CD14-positive monocyte (primary cell): ENCODE results near the gene MRPL36. TPM values are rescaled to one million over a fixed set of nuclear protein-coding genes. Genes with fewer than 3 reads are reported as not detected.

Experiments
- DNase-seq, 3 donors: peaks; one replicate each; pipeline ENCODE4 v3.0.0-alpha.2; 2011 to 2022
- H2AFZ ChIP-seq: 2 replicates; pipeline ENCODE4 v1.6.0; 2012; ENCODE audit warnings: mild to moderate bottlenecking, low read depth, low read length, inconsistent platforms; ENCODE audit not compliant: insufficient read depth, poor library complexity, severe bottlenecking
- H3K27ac ChIP-seq, 2 donors: 1 replicate in 1 of 2; 2 replicates in 1 of 2; pipeline ENCODE4 v1.5.1; 2012 to 2013; ENCODE audit warnings: low read length in 2 of 2, control low read depth in 1 of 2, inconsistent platforms in 1 of 2, low read depth in 1 of 2, mild to moderate bottlenecking in 1 of 2
- H3K27me3 ChIP-seq, 2 donors: one replicate each; pipeline versions ENCODE4 v1.6.0 to v1.6.1; 2011 to 2013; ENCODE audit warnings: low read length in 2 of 2; ENCODE audit not compliant: control insufficient read depth in 2 of 2, insufficient read depth in 2 of 2
- H3K36me3 ChIP-seq, 2 donors: replicated peaks in 1 of 2; 1 replicate in 1 of 2; 2 replicates in 1 of 2; pipeline versions ENCODE4 v1.5.1 to v1.6.1; 2012 to 2013; ENCODE audit warnings: low read length in 2 of 2, control low read depth in 1 of 2, inconsistent platforms in 1 of 2, mild to moderate bottlenecking in 1 of 2; ENCODE audit not compliant: insufficient read depth in 2 of 2, control insufficient read depth in 1 of 2
- H3K4me1 ChIP-seq, 2 donors: 1 replicate in 1 of 2; 2 replicates in 1 of 2; pipeline versions ENCODE4 v1.5.1 to v1.6.1; 2012 to 2013; ENCODE audit warnings: low read length in 2 of 2, control low read depth in 1 of 2, inconsistent platforms in 1 of 2, mild to moderate bottlenecking in 1 of 2, moderate library complexity in 1 of 2; ENCODE audit not compliant: insufficient read depth in 2 of 2, control insufficient read depth in 1 of 2
- H3K4me2 ChIP-seq: replicated peaks from 2 replicates; pipeline ENCODE3; 2012; ENCODE audit warnings: low read length, moderate library complexity, mild to moderate bottlenecking; ENCODE audit not compliant: poor library complexity, severe bottlenecking; ENCODE audit errors: extremely low read depth
- H3K4me3 ChIP-seq, 3 experiments: fragments of 200-600 bp in 1 of 3; sonication (generic) in 1 of 3; replicated peaks in 1 of 3; 1 replicate in 2 of 3; 2 replicates in 1 of 3; pipeline ENCODE4 v1.5.1; 2011 to 2013; ENCODE audit warnings: low read length in 3 of 3, mild to moderate bottlenecking in 3 of 3, control low read depth in 2 of 3, low read depth in 2 of 3, inconsistent platforms in 1 of 3, moderate library complexity in 1 of 3
- H3K79me2 ChIP-seq: 2 replicates; pipeline ENCODE4 v1.6.0; 2012; ENCODE audit warnings: mild to moderate bottlenecking, control low read depth, inconsistent platforms, low read length, moderate library complexity; ENCODE audit not compliant: insufficient read depth
- H3K9ac ChIP-seq: 2 replicates; pipeline ENCODE4 v1.6.0; 2017; ENCODE audit warnings: low read length, mild to moderate bottlenecking; ENCODE audit not compliant: insufficient read depth, poor library complexity, severe bottlenecking
- H3K9me3 ChIP-seq, 2 donors: replicated peaks in 1 of 2; 1 replicate in 1 of 2; 2 replicates in 1 of 2; pipeline versions ENCODE4 v1.5.1 to v1.6.1; 2012 to 2013; ENCODE audit warnings: low read length in 2 of 2, control low read depth in 1 of 2; ENCODE audit not compliant: control insufficient read depth in 1 of 2, insufficient read depth in 1 of 2
- H4K20me1 ChIP-seq: 2 replicates; pipeline ENCODE4 v1.6.0; 2012; ENCODE audit warnings: mild to moderate bottlenecking, low read length, control low read depth, moderate library complexity; ENCODE audit not compliant: insufficient read depth
- H3K27ac Mint-ChIP-seq, 7 donors: one replicate each; pipeline ENCODE4 v1.8.0; 2020; ENCODE audit warnings: mild to moderate bottlenecking in 7 of 7, mixed read lengths in 7 of 7, moderate library complexity in 6 of 7, inconsistent platforms in 2 of 7
- H3K27me3 Mint-ChIP-seq, 3 donors: one replicate each; pipeline ENCODE4 v1.8.0; 2021 to 2022; ENCODE audit warnings: low read depth in 3 of 3, mild to moderate bottlenecking in 3 of 3, mixed read lengths in 3 of 3, moderate library complexity in 3 of 3, inconsistent platforms in 1 of 3
- H3K36me3 Mint-ChIP-seq, 2 donors: one replicate each; pipeline ENCODE4 v1.8.0; 2020; ENCODE audit warnings: mixed read lengths in 2 of 2, inconsistent platforms in 1 of 2, mild to moderate bottlenecking in 1 of 2
- H3K4me1 Mint-ChIP-seq: one replicate; pipeline ENCODE4 v1.8.0; 2020; ENCODE audit warnings: mild to moderate bottlenecking, mixed read lengths
- H3K4me3 Mint-ChIP-seq, 2 donors: one replicate each; pipeline ENCODE4 v1.8.0; 2020; ENCODE audit warnings: mild to moderate bottlenecking in 2 of 2, mixed read lengths in 2 of 2, moderate library complexity in 1 of 2
- H3K9me3 Mint-ChIP-seq, 7 donors: one replicate each; pipeline ENCODE4 v1.8.0; 2020 to 2022; ENCODE audit warnings: mixed read lengths in 7 of 7, mild to moderate bottlenecking in 6 of 7, moderate library complexity in 6 of 7, inconsistent platforms in 2 of 7
- CTCF ChIP-seq: fragments of 200-600 bp; IDR thresholded peaks from one replicate; pipeline ENCODE4 v1.8.0; 2022; ENCODE audit warnings: antibody characterized with exemption, mild to moderate bottlenecking
- WGBS: methylation state at CpG from one replicate; pipeline ENCODE4 v1.1.5; 2013; ENCODE audit warnings: missing lambda C conversion rate; ENCODE audit not compliant: insufficient coverage; 5-methylcytosine and 5-hydroxymethylcytosine counted together
- intact Hi-C, 2 donors: fragments of 100-400 bp; cut with micrococcal nuclease; formaldehyde crosslinking; loops; one replicate each; pipeline versions ENCODE4 v1.15.0 to v1.15.1; 2023
- polyA plus RNA-seq, 3 donors: library from polyadenylated mRNA; depleted of rRNA in 1 of 3; unstranded in 2 of 3; stranded (reverse) in 1 of 3; fragments of 300-500 nt in 2 of 3; fragments of >200 nt in 1 of 3; fragmentation: Illumina TruSeq in 2 of 3; gene quantifications; 1 replicate in 2 of 3; 2 replicates in 1 of 3; pipeline ENCODE4 v1.2.3, GENCODE V29; 2012 to 2021

MRPL36 gene
- polyA plus RNA-seq, 3 donors, result 17.9 to 81.7 (median 65.9) TPM

DNA sequence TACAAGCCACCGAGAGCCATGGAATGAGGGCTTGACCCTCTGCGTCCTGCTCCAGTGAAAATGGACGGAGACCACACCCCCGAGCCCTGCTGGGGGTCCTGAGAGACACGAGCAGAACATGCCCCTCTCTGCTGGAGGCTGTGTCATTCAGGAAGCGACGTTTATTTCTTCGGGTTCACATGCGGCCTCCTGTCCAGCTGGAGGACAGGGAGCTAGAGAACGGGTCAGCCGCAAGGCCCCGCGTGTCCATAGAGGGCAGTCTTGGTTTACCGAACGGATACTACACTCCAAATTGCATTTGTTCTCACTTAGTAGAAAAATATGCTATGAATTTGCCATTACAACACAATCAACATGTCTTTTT is 36.1 kb downstream of the MRPL36 start:
- Histone ChIP-seq H3K27ac (no peak overlapping the region), H4K20me1 (no peaks in the 10 kb centered on the region), H3K9ac (no peak overlapping the region), H3K9me3 (no peaks in the 10 kb centered on the region), H3K4me2 (no peak overlapping the region), H3K27me3 (no peaks in the 10 kb centered on the region), H2AFZ (no peak overlapping the region), H3K36me3 (no peaks in the 10 kb centered on the region), H3K79me2 (no peaks in the 10 kb centered on the region), H3K4me1 (no peaks in the 10 kb centered on the region), H3K4me3 (no peak overlapping the region)
- peaks cover 0 to 5% (median 0%) of the 10 kb centered on the region in 7 donors for H3K9me3 Mint-ChIP-seq
- DNase-seq, result no peak
- H3K4me1 Mint-ChIP-seq, result no peaks in the 10 kb centered on the region
- no peaks in the 10 kb centered on the region for H3K36me3 Mint-ChIP-seq
- intact Hi-C loops, result loop anchor here in 1 of 2 donors (10.0 kb wide), 1 partner anchor 271 kb away; no protein-coding TSS in a partner anchor
- H3K27me3 Mint-ChIP-seq, result peaks cover 5 to 21% (median 13%) of the 10 kb centered on the region in 3 donors
- no peak overlapping the region for H3K27ac Mint-ChIP-seq
- no peak for TF ChIP-seq CTCF
- H3K4me3 Mint-ChIP-seq, result peak overlapping the region in 1 of 2 donors; percentile 12
- 47% methylated on average over 9 of the region's 15 CpGs for WGBS

- Histone ChIP-seq H3K9ac (no peak overlapping the region), H3K4me2 (no peak overlapping the region), H3K79me2 (no peaks in the 10 kb centered on the region), H3K36me3 (no peaks in the 10 kb centered on the region), H3K4me1 (no peaks in the 10 kb centered on the region), H3K27me3 (no peaks in the 10 kb centered on the region), H3K27ac (no peak overlapping the region), H4K20me1 (no peaks in the 10 kb centered on the region), H3K4me3 (no peak overlapping the region), H3K9me3 (no peaks in the 10 kb centered on the region), H2AFZ (no peak overlapping the region)
- Mint-ChIP-seq H3K9me3 (peaks cover 0 to 5% (median 0%) of the 10 kb centered on the region in 7 donors), H3K4me3 (peak overlapping the region in 1 of 2 donors; percentile 12), H3K4me1 (no peaks in the 10 kb centered on the region), H3K36me3 (no peaks in the 10 kb centered on the region), H3K27me3 (peaks cover 5 to 24% (median 13%) of the 10 kb centered on the region in 3 donors), H3K27ac (no peak overlapping the region)
- no peak for TF ChIP-seq CTCF
- DNase-seq, result peak in 1 of 3 donors; percentile 0
- 74% methylated on average over 12 of the region's 13 CpGs for WGBS
- intact Hi-C loops, result loop anchor here in 1 of 2 donors (10.0 kb wide), 1 partner anchor 272 kb away; no protein-coding TSS in a partner anchor
These were observed 36.6 kb downstream of the MRPL36 start for GRCh38 chr5:1762883-1763547.
